Stimulated activated CD8-positive, alpha-beta memory T cell treated with anti-CD3 and anti-CD28 coated beads, Interleukin-4, amount 100 ng/mL, for 1 hour (primary cell): ENCODE measurements around the gene TMEM53.
"Not testable (repeated sequence)": the region's sequence is repeated elsewhere in the genome, so short reads cannot be mapped to it uniquely, and the experiment has no call there.

Experiments
- DNase-seq, 2 donors: peaks; one replicate each; pipeline ENCODE4 v3.0.0-alpha.2; 2020; ENCODE audit warnings: low read depth in 2 of 2, low spot score in 1 of 2

TMEM53 gene

DNA sequence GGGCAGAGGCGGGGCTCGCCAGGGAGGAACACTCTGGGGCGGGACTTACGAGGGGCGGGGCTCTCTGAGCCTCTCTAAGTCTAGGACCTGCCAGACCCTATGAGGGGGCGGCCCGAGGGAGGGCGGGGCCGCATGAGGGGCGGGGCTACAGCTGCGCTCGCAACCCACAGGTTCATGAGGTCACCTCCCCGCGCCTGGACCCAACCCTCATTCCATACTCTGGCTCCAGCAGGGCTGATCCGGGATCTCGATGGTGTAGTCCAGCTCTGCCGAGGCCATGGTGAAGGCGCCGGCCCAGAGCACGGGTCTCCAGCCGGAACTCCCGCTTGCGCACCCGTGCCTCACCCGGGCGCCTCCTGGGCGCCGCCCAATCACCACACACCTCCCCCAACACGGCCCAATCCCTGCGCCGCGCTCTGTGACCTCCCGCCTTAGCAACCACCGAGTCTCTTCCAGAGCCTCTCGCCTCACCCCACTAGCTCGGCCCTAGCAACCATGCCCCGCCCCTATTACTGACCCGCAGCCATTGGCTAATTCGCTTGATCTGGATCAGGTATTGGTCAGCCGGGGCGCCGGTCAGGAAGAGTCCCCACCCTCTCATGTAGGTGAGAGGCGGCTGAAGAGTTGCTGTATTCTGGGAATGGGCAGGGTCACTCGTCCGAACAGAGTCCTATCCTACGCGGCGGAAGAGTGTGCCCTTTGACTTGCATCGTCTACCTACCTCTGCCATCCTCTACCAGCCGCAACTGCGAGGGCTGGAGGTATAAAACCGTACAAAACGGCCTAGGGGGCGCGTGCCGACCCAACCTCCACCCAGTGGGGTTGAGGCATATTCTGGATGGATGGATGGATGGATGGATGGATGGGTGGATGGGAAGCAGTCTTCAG lies at the start of gene TMEM53, which contains the start of gene ARMH1:
TMEM53 (minus strand) TSS at position 369 of the 888 bp plus-strand sequence; CDS start at position 279, 90 bp downstream.
ARMH1 (plus strand) TSS at position 602 of the 888 bp plus-strand sequence. CDS start 14,984 bp downstream, outside the sequence.
- peak; percentile 87 to 91 for DNase-seq

- DNase-seq: no peak
Measured at GRCh38 chr1:44723496-44724295, 49.4 kb upstream of the TMEM53 start.

DNA sequence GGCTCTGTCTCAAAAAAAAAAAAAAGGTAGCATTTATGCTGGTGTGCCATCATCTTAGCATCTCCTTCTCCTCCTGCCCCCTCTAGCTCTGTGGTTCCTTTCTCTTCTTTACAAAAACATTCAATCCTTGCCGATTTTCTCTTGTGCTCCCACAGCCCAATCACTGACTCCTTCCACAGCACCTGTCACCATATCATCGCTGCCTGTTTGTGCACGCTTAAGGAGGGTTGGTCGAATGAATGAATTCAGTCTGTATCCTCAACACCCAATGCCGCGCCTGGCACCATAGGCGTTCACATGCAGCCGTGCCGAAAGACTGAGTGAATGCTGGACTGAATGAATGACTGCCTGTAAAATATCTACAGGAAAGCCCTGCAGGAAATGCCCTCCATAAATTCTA lies 48.8 kb upstream of the TMEM53 start:
- DNase-seq: no peak

DNA sequence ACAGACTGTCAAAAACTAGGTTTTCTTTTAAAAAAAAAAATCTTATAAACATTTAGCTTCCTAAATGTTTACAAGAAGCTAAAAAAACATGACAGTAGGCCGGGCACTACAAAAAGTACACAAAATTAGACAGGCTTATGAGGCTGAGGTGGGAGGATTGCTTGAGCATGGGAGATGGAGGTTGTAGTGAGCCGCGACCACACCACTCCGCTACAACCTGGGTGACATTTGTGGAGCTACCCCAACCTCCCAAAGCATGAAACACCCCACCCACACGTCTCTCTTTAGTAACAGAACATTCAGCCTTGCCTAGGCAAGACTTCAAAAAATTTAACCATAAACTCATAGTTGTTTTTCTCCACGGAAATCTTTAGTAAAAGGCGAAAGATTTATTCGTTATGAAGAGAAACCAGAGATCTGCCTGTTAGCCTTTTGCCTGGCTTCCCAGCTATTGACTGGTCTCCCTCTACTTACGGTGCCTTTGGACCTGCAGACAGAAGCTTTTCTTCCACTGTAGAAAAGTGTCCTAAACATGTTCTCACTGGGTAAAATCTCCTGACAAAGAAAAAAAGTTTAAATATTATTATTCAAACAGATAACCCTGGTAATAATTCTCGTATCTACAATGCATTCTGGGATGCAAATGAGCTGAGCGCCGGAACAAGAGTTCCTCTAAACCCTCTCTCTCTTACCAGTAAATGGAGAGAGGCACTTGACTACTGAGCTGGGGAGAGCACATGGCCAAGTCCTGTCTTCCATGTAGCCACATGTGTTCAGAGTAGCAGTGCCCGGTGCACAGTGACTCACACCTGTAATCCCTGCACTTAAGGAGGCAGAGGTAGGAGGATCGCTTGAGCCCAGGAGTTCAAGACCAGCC lies 47.4 kb upstream of the TMEM53 start:
- peak in 1 of 2 donors; percentile 52 for DNase-seq

DNA sequence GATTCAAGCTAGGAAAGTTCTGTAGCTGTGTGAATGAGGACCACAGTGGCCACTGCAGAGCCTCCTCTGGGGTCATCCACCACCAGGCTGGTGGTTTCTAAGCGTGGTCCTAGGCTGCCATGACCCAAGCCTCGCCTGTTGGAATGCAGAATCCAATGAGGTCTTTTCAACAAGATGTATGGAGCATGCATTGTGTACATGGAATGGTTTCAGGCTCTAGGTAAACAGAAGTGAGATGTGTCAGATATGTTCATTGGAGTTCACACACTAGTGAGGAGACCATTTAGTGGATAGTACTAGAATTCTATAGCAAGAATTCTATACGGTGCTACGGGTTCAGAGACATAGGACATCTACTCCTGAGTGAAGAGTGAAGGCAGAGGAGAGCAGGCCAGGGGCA lies 46.0 kb upstream of the TMEM53 start:
- DNase-seq: no peak

GRCh38 chr1:44719318-44719717 lies 45.0 kb upstream of the TMEM53 start:
- no peak for DNase-seq

- no peak for DNase-seq
Measured at GRCh38 chr1:44718091-44718490, 43.8 kb upstream of the TMEM53 start.

DNA sequence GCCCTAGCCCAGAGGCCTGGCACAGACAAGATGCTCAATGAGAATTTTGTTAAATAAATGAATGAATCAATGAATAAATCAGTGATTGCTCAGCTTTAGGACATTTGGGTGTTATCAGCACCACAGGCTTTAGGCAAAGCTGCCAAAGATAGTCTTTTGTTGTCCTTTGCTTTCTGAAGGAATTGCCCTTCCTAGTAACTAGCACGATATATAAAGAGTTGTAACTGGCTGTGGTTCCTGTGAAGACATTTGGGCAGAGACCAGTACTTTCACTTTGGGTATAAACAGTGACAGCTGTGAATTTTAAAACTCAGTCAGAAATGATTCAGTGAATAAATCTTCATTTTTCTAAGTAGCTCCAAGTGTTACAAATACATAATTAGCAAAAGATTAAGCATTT lies 43.4 kb upstream of the TMEM53 start:
- DNase-seq: no peak

DNA sequence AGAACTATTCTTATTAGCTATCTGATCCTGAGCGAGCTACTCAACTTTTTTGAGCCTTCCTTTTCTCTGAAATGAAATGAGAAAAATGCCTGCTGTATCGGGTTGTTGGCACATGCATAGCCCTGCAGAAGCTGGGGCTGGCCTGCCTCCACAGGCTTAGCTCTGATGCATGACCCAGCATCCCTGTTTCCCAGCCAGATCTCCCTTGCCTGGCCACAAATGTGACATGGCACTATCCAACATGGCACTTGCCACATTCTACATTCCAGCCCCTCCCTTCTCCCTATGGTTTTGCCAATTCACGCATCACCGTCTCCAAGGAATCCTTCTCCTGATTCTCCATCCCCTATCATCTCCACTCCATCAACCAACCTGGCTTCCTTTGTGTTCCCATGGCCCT lies 42.9 kb upstream of the TMEM53 start:
- DNase-seq: no peak

DNA sequence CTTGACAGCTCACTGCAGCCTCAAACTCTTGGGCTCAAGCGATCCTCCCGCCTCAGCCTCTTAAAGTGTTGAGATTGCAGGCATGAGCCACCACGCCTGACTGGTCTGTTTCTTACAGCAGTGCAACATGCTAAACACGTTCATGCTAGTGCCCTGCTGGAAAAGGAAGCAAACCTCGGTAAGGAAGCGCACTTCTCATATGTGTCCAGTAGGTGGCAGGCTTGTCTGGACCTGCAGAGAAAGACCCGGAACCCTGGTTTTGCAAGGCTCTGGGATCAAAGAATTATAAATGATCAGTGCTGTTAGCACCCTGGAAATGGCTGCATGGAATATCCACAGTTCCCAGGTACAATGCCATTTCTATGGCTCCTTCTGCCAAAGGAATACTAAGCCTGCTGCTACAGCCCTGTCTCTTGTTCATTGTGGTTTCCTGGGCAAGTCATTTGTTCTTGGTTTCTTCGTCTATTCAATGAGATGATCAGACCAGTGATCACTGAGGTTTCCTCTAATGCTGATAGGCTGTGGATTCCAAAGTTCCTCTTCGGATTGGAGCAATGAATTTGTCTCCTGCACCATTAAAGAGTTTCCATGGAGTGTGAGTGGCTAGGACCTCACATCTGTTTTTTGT lies 40.8 kb upstream of the TMEM53 start:
- DNase-seq: peak in 1 of 2 donors; percentile 29

- no peak for DNase-seq
Measured at GRCh38 chr1:44714532-44714931, 40.3 kb upstream of the TMEM53 start.

DNA sequence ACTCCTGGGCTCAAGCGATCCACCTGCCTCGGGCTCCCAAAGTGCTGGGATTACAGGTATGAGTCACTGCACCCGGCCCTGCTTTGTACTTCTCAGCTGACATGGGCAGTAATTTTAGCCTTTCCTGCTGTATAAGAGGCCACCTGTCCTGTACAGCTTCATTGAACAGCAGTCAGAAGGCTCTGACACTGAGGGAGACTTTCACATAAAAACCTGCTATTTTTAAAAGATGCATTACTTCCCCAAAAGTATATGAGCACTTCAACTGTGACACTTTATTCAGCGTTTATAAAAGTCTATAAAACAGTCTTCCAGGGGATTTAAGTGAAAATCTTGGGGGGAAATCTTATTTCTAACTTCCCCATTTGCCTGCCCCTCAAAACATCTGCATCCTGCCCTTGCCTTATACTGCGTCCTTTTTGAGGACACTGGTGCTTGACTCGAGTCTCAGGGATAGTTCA lies 39.1 kb upstream of the TMEM53 start:
- no peak for DNase-seq

- no peak for DNase-seq
Measured at GRCh38 chr1:44707959-44708831, 33.9 kb upstream of the TMEM53 start.

DNA sequence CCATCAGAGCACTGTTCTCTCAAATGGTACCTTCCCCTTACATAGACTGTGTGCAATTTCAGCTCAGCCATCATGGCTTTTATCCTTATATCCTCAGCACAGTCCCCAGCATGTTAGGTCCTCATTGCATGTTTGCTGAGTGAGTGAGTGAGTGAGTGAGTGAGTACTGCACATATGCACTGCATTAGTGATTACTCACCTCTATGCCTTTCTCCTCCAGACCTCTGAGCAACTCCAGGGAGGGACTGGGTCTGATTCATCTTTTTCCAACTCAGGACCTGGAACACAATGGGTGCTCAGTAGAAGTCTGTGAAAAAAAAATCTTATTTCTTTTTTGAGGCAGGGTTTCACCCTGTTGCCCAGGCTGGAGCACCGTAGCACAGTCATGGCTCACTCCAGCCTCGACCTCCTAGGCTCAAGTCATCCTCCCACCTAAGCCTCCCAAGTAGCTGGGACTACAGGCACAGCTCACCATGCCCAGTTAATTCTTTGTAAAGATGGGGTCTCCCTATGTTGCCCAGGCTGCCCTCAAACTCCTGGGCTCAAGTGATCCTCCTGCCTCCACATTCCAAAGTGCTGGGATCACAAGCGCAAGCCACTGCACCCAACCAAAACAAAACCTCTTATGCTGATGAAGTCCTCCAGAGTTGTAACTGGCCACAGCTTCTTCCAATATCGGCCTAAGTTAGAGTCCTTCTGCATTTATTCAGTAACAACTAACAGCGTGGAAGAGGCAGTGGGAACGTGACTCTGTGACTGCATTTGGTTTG lies 33.0 kb upstream of the TMEM53 start:
- DNase-seq: no peak

DNA sequence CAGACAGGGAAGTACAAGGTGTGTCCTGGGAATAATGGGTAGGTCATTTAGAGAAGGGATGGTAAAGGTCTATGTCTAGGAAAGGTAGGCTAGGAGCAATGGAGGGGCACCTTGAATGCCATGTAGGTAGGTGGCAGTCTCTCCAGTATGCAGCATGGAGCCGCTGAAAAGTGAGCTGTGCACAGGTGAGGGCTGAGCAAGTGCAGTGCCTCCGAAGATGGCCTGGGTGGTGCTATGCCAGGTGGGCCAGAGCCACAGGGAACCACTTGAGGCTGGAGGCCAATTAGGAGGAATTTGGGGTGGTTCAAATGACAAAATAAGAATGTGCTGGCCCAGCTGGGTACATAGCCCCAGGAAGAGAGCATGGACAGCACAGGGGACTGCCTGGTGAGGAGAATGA lies 31.7 kb upstream of the TMEM53 start:
- no peak for DNase-seq

DNA sequence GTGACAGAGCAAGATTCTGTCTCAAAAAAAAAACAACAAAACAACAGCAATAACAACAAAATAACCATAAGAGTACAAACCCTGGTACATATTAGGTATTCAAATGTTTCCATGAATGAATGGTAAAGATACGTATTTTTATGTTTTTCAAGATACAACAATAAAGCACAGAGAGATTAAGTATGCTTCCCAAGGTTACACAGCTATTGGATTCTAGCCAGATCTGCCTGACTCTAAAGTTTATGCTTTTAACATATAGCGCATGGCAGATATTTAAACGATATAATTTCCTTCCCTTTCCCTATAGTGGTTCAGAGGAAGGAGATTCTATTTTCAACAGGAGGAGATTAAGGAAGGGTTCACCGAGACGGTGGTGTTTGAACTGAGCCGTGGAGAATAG lies 31.2 kb upstream of the TMEM53 start:
- DNase-seq: no peak

- DNase-seq: no peak
Measured at GRCh38 chr1:44701141-44701573, 26.9 kb upstream of the TMEM53 start.

DNA sequence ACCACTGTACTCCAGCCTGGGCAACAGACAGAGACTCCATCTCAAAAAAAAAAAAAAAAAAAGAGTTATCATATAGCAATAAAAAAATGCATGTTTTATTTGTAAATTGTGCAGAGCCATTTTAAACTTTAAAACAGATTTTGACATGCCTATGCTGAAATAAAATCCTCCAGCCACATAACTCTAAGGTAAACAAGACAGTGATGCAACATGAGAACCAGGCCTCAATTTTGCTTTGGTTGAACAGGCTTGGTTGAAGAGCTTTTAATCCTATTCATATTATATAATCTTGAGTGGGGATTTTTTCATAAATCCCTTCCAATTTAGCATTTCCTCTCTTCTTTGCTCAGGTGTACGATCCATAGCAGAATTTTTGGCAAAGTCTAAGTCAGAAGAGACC lies 26.3 kb upstream of the TMEM53 start:
- DNase-seq: no peak

GRCh38 chr1:44699375-44699774 lies 25.1 kb upstream of the TMEM53 start:
- not testable (repeated sequence) for DNase-seq
